ENCODE results near the gene CLEC7A.
A peak's percentile ranks its signal among the peaks of the same experiment; 100 is the strongest.

The CLEC7A gene

DNA sequence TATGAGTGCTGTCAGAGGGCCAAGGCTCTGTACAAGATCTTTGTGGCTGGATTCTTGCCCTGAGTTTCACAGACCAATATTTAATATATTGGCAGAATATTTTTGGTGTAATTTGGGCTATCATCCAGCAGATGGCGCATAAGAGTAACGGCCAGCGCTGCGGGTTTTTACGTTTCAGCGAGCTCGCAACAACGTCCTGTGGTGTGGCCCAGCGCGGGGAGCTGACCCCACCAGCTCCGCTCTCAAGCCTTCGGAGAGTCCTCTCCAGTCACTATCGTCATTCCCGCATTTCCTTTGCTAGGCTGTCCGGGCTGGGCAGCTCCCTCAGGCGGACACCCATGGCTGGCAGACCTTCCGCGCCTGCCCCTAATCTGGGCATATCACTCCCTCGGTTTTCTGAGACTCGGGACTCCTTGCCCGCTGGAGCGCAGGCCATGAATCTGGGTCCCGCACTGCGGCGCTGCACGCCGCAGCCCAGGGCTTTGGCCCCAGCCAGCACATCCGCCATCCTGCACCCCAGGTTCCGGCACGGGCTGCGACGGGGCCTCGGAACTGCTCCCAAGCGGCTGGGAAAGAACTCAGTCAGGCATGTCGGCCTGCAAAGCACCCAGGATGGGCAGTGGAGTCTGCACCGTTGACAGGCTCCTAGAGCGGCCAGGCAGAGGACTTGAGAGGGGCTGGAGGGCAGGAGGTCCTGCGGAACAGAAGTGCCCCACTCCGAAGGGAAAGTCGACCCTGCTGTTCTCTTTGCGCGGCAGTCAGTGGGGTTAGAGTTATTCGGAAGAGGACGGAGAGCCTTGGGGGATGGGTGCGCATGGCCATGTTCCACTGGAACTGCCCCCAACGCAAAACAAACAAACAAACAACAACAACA is 23.5 kb upstream of the CLEC7A start:
- POLR2A ChIA-PET: no interaction called here
- DNase-seq (ENCODE audit: extremely low spot score): peak; percentile 79
- TF ChIP-seq FOXA1 (IDR thresholded peaks at IDR 0.05) (no peak), ARNT (IDR thresholded peaks at IDR 0.05) (no peak), SUZ12 (IDR thresholded peaks at IDR 0.05) (no peak)
- CTCF ChIA-PET: interaction anchor here (0.7 to 1.9 kb wide), 15 partner anchors 10 to 565 kb away, joined by 3 to 10 read pairs (median 4); partner anchors contain the start of gene OLR1

GRCh38 chr12:10151621-10152020 is 21.6 kb upstream of the CLEC7A start:
- CTCF ChIA-PET: interaction anchor here (0.7 to 1.2 kb wide), 3 partner anchors 38 to 164 kb away, joined by 3 to 4 read pairs (median 3); no protein-coding TSS in a partner anchor
- no peak for DNase-seq (ENCODE audit: extremely low spot score)
- POLR2A ChIA-PET: no interaction called here
- TF ChIP-seq LEF1 (IDR thresholded peaks at IDR 0.05; ENCODE audit: borderline replicate concordance): no peak
- no peak for TF ChIP-seq L3MBTL2 (conservative IDR thresholded peaks at IDR 0.05)
- no peak for TF ChIP-seq ELF4 (IDR thresholded peaks at IDR 0.05)
- no peak for TF ChIP-seq NFRKB (IDR thresholded peaks at IDR 0.05)
- no peak for TF ChIP-seq HDGF (IDR thresholded peaks at IDR 0.05; ENCODE audit: borderline replicate concordance)
- no peak for TF ChIP-seq ARNT (IDR thresholded peaks at IDR 0.05)
- no peak for TF ChIP-seq CTBP1 (IDR thresholded peaks at IDR 0.05; ENCODE audit: borderline replicate concordance)
- no peak for TF ChIP-seq FOXM1 (IDR thresholded peaks at IDR 0.05; ENCODE audit: borderline replicate concordance)
- no peak for TF ChIP-seq TARDBP (IDR thresholded peaks at IDR 0.05)
- TF ChIP-seq ZNF384 (IDR thresholded peaks at IDR 0.05): no peak
- no peak for TF ChIP-seq SUZ12 (IDR thresholded peaks at IDR 0.05)
- TF ChIP-seq, protein P1, sequence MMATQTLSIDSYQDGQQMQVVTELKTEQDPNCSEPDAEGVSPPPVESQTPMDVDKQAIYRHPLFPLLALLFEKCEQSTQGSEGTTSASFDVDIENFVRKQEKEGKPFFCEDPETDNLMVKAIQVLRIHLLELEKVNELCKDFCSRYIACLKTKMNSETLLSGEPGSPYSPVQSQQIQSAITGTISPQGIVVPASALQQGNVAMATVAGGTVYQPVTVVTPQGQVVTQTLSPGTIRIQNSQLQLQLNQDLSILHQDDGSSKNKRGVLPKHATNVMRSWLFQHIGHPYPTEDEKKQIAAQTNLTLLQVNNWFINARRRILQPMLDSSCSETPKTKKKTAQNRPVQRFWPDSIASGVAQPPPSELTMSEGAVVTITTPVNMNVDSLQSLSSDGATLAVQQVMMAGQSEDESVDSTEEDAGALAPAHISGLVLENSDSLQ (IDR thresholded peaks at IDR 0.05): no peak
- TF ChIP-seq BHLHE40 (IDR thresholded peaks at IDR 0.05; ENCODE audit: borderline replicate concordance): no peak
- TF ChIP-seq FOXK2 (IDR thresholded peaks at IDR 0.05): no peak
- TF ChIP-seq FOXA1 (IDR thresholded peaks at IDR 0.05): no peak
- TF ChIP-seq SP1 (IDR thresholded peaks at IDR 0.05): no peak

- POLR2A ChIA-PET: no interaction called here
- TF ChIP-seq NFRKB (IDR thresholded peaks at IDR 0.05) (no peak), LEF1 (IDR thresholded peaks at IDR 0.05; ENCODE audit: borderline replicate concordance) (no peak), FOXA1 (IDR thresholded peaks at IDR 0.05) (no peak), HDGF (IDR thresholded peaks at IDR 0.05; ENCODE audit: borderline replicate concordance) (no peak), SP1 (IDR thresholded peaks at IDR 0.05) (no peak), TARDBP (IDR thresholded peaks at IDR 0.05) (no peak), BHLHE40 (IDR thresholded peaks at IDR 0.05; ENCODE audit: borderline replicate concordance) (no peak), ZNF384 (IDR thresholded peaks at IDR 0.05) (no peak), ARNT (IDR thresholded peaks at IDR 0.05) (no peak), ELF4 (IDR thresholded peaks at IDR 0.05) (no peak), SUZ12 (IDR thresholded peaks at IDR 0.05) (no peak), CTBP1 (IDR thresholded peaks at IDR 0.05; ENCODE audit: borderline replicate concordance) (no peak), L3MBTL2 (conservative IDR thresholded peaks at IDR 0.05) (no peak), FOXM1 (IDR thresholded peaks at IDR 0.05; ENCODE audit: borderline replicate concordance) (no peak), FOXK2 (IDR thresholded peaks at IDR 0.05) (no peak)
- TF ChIP-seq, protein P1 (IDR thresholded peaks at IDR 0.05): no peak
- CTCF ChIA-PET: no interaction called here
- DNase-seq (ENCODE audit: extremely low spot score): no peak
Measured at GRCh38 chr12:10147714-10148403, 17.9 kb upstream of the CLEC7A start.

GRCh38 chr12:10142976-10143589 is 13.1 kb upstream of the CLEC7A start:
- ChIA-PET POLR2A (interaction anchor here (1.3 kb wide), 1 partner anchor 496 kb away, joined by 4 read pairs; no protein-coding TSS in a partner anchor), CTCF (interaction anchor here (0.8 to 1.6 kb wide), 3 partner anchors 10 to 393 kb away, joined by 3 to 9 read pairs (median 4); no protein-coding TSS in a partner anchor)
- no peak for DNase-seq (ENCODE audit: extremely low spot score)
- TF ChIP-seq HDGF (IDR thresholded peaks at IDR 0.05; ENCODE audit: borderline replicate concordance): no peak
- TF ChIP-seq BHLHE40 (IDR thresholded peaks at IDR 0.05; ENCODE audit: borderline replicate concordance): no peak
- TF ChIP-seq TARDBP (IDR thresholded peaks at IDR 0.05): no peak
- no peak for TF ChIP-seq ARNT (IDR thresholded peaks at IDR 0.05)
- TF ChIP-seq NFRKB (IDR thresholded peaks at IDR 0.05): no peak

DNA sequence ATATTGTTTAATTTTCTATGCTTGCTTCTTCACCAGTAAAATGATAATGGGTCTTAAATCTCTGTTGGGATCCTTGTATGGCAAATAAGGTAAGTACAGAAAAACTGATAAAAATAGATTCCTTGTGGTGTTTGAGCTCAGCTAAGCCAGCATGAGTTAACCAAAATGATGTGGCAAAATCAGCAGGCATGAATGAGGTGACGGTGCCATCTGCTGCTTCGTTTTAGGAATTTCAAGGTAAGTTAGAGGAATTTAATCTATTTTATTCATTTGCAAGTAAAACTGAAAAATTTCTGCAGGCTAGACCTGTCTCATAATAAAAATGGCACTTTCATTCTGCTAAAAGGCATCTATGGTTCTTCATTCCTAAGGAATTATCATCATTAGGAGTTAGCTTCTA is 10.0 kb upstream of the CLEC7A start:
- DNase-seq (ENCODE audit: extremely low spot score): peak; percentile 32
- ChIA-PET POLR2A (no interaction called here), CTCF (interaction anchor here (1.2 to 2.2 kb wide), 5 partner anchors 106 to 397 kb away, joined by 3 to 13 read pairs (median 7); partner anchors contain the start of gene CLEC12B)
- TF ChIP-seq ARNT (IDR thresholded peaks at IDR 0.05): no peak
- no peak for TF ChIP-seq ZNF384 (IDR thresholded peaks at IDR 0.05)
- no peak for TF ChIP-seq L3MBTL2 (conservative IDR thresholded peaks at IDR 0.05)
- TF ChIP-seq CTBP1 (IDR thresholded peaks at IDR 0.05; ENCODE audit: borderline replicate concordance): no peak
- no peak for TF ChIP-seq NFRKB (IDR thresholded peaks at IDR 0.05)
- TF ChIP-seq ELF4 (IDR thresholded peaks at IDR 0.05): no peak
- TF ChIP-seq, protein P1 (IDR thresholded peaks at IDR 0.05): no peak
- TF ChIP-seq BHLHE40 (IDR thresholded peaks at IDR 0.05; ENCODE audit: borderline replicate concordance): no peak
- no peak for TF ChIP-seq FOXK2 (IDR thresholded peaks at IDR 0.05)
- TF ChIP-seq SUZ12 (IDR thresholded peaks at IDR 0.05): no peak
